Right lobe of liver (tissue), 6 donors: ENCODE measurements around the gene KRT33B. TPM values are rescaled to one million over a fixed set of nuclear protein-coding genes. Genes with fewer than 3 reads are reported as not detected.

Source experiments
- ATAC-seq, 4 donors: fragments of 200-7000 bp; cut with Tn5 transposase; one replicate each; pipeline ENCODE4 v1.9.1; 2020; ENCODE audit warnings: mild to moderate bottlenecking in 4 of 4, moderate library complexity in 4 of 4
- DNase-seq, 3 donors: peaks; one replicate each; pipeline ENCODE4 v3.0.0-alpha.2; 2020
- H3K27ac ChIP-seq, 3 donors: fragments of 200-600 bp; one replicate each; pipeline ENCODE4 v1.8.0; 2022
- H3K27me3 ChIP-seq, 2 donors: fragments of 200-600 bp; one replicate each; pipeline ENCODE4 v1.8.0; 2022
- H3K36me3 ChIP-seq, 4 donors: fragments of 200-600 bp; sonication (generic) in 1 of 4; one replicate each; pipeline versions ENCODE4 v1.5.1 to v1.8.0; 2017 to 2022; ENCODE audit warnings: control low read depth in 1 of 4
- H3K4me1 ChIP-seq, 4 donors: fragments of 200-600 bp; sonication (generic) in 1 of 4; one replicate each; pipeline versions ENCODE4 v1.5.1 to v1.8.0; 2017 to 2022; ENCODE audit warnings: control low read depth in 1 of 4
- H3K4me3 ChIP-seq, 3 donors: fragments of 200-600 bp; one replicate each; pipeline ENCODE4 v1.8.0; 2022
- H3K9me3 ChIP-seq, 4 donors: fragments of 200-600 bp; sonication (generic) in 1 of 4; one replicate each; pipeline versions ENCODE4 v1.5.1 to v1.8.0; 2017 to 2022; ENCODE audit warnings: control low read depth in 1 of 4
- CTCF ChIP-seq, 4 donors: fragments of 200-600 bp in 3 of 4; fragments of 450-650 bp in 1 of 4; IDR thresholded peaks; one replicate each; pipeline versions ENCODE4 v1.5.1 to v1.8.0; 2016 to 2022; ENCODE audit warnings: antibody characterized with exemption in 4 of 4, mild to moderate bottlenecking in 2 of 4
- POLR2A ChIP-seq: fragments of 450-650 bp; IDR thresholded peaks from one replicate; pipeline ENCODE4 v1.6.1; 2017; ENCODE audit warnings: antibody characterized with exemption, mild to moderate bottlenecking
- WGBS: methylation state at CpG from one replicate; pipeline ENCODE4 v1.1.6; 2018; ENCODE audit warnings: low coverage, low lambda C conversion rate; ENCODE audit not compliant: insufficient coverage; ENCODE audit errors: missing lambda C conversion rate; 5-methylcytosine and 5-hydroxymethylcytosine counted together
- intact Hi-C, 2 donors: fragments of 100-400 bp; cut with DNase I; formaldehyde crosslinking; loops; one replicate each; pipeline versions ENCODE4 v1.11.2 to v1.14.1; 2022
- total RNA-seq, 6 experiments: library from RNA; depleted of rRNA in 2 of 6; stranded (reverse); fragments of >200 nt in 2 of 6; fragmentation: NEBNext Ultra II Directional in 3 of 6; extraction: Animal tissue kit (Norgen Biotek cat#: 25700) in 3 of 6; gene quantifications; one replicate each; pipeline versions ENCODE4 v1.1.0 to v1.2.4, GENCODE V29; 2016 to 2023
- donor health status: DM: no; HTN: yes; CAD: no.
- donor health status: DM: no; HTN: no; CAD: no.
- donor health status: DM: no; HTN: no; CAD: no.
- donor health status: DM: no; HTN: yes; CAD: no.
- donor health status: DM: no; HTN: yes; CAD: no.

The KRT33B gene
- total RNA-seq, 6 experiments from 2014 or later: not detected

GRCh38 chr17:41315204-41315794, 54.3 kb downstream of the KRT33B start, which contains the start of gene KRTAP17-1:
Gene KRTAP17-1 (minus strand): TSS chr17:41315710. CDS start chr17:41315650, 60 bp downstream.
- DNase-seq (no peak), ATAC-seq (no peak)
- H3K36me3 ChIP-seq: no peaks in the 10 kb centered on the region
- 58% methylated on average over 7 of the region's 24 CpGs for WGBS
- intact Hi-C loops: no loop called here
- TF ChIP-seq CTCF (IDR thresholded peaks at IDR 0.05): no peak
- no peak for TF ChIP-seq POLR2A
- H3K27me3 ChIP-seq: no peaks in the 10 kb centered on the region
- H3K4me3 ChIP-seq: no peak within 1 kb of the TSS
- H3K4me1 ChIP-seq: no peaks in the 10 kb centered on the region
- H3K27ac ChIP-seq: no peak within 1 kb of the TSS
- H3K9me3 ChIP-seq: no peaks in the 10 kb centered on the region

Other genes with a start within 250 kb of the KRT33B start
- gene KRTAP4-12, start 245.6 kb downstream of the KRT33B start, total RNA-seq: not detected
- not detected for gene KRTAP4-6, start 229.3 kb downstream of the KRT33B start, total RNA-seq
- gene KRTAP4-5, start 220.0 kb downstream of the KRT33B start, total RNA-seq: not detected
- gene KRTAP4-4, start 209.1 kb downstream of the KRT33B start, total RNA-seq: not detected
- gene KRTAP4-3, start 201.6 kb downstream of the KRT33B start, total RNA-seq: not detected
- not detected for gene KRTAP4-2, start 191.6 kb downstream of the KRT33B start, total RNA-seq
- gene KRTAP4-1, start 184.9 kb downstream of the KRT33B start, total RNA-seq: not detected
- gene KRTAP9-1, start 179.9 kb downstream of the KRT33B start, total RNA-seq: not detected
- not detected for gene KRTAP9-2, start 143.2 kb downstream of the KRT33B start, total RNA-seq
- not detected for gene KRTAP9-3, start 137.4 kb downstream of the KRT33B start, total RNA-seq
- not detected for gene KRTAP9-8, start 131.8 kb downstream of the KRT33B start, total RNA-seq
- gene KRTAP9-4, start 120.1 kb downstream of the KRT33B start, total RNA-seq: not detected
- not detected for gene KRTAP9-9, start 114.4 kb downstream of the KRT33B start, total RNA-seq
- not detected for gene KRTAP9-6, start 104.4 kb downstream of the KRT33B start, total RNA-seq
- not detected for gene KRTAP9-7, start 94.1 kb downstream of the KRT33B start, total RNA-seq
- gene KRTAP29-1, start 67.0 kb downstream of the KRT33B start, total RNA-seq: not detected
- gene KRTAP16-1, start 60.5 kb downstream of the KRT33B start, total RNA-seq: not detected
- not detected for gene KRTAP17-1, start 54.1 kb downstream of the KRT33B start, total RNA-seq
- not detected for gene KRT33A, start 19.0 kb downstream of the KRT33B start, total RNA-seq
- gene KRT34, start 12.5 kb upstream of the KRT33B start, total RNA-seq: not detected
- not detected for gene KRT31, start 27.8 kb upstream of the KRT33B start, total RNA-seq
- not detected for gene KRT37, start 54.8 kb upstream of the KRT33B start, total RNA-seq
- not detected for gene KRT38, start 71.2 kb upstream of the KRT33B start, total RNA-seq
- gene KRT32, start 97.6 kb upstream of the KRT33B start, total RNA-seq: not detected
- not detected for gene KRT35, start 111.3 kb upstream of the KRT33B start, total RNA-seq
- not detected for gene KRT36, start 120.1 kb upstream of the KRT33B start, total RNA-seq
- 1 to 10 TPM in 1 of 6 experiments, not detected in 5; 1.6 TPM for gene KRT13, start 135.8 kb upstream of the KRT33B start, total RNA-seq
- not detected for gene KRT15, start 149.1 kb upstream of the KRT33B start, total RNA-seq
- gene KRT19, start 158.5 kb upstream of the KRT33B start, total RNA-seq: 1 to 10 TPM in 5 of 6 experiments, under 1 TPM in 1; 0.87 to 4.3 (median 2.5) TPM
- not detected for gene KRT9, start 202.2 kb upstream of the KRT33B start, total RNA-seq
- under 1 TPM in 1 of 6 experiments, not detected in 5; 0.24 TPM for gene KRT14, start 217.1 kb upstream of the KRT33B start, total RNA-seq
- gene KRT16, start 243.0 kb upstream of the KRT33B start, total RNA-seq: not detected